NCI-H345 treated with DMSO at 0.1 percent for 48 hours (cell line): Measurements from ENCODE around the gene PSMA8.
"Not testable (repeated sequence)": the region's sequence is repeated elsewhere in the genome, so short reads cannot be mapped to it uniquely, and the experiment has no call there.

Experiments
- DNase-seq: peaks from one replicate; lab custom pipeline; 2025; ENCODE audit not compliant: unreplicated experiment; lab: John Stamatoyannopoulos, UW

Gene PSMA8

GRCh38 chr18:26230497-26230896 is 96.8 kb downstream of the PSMA8 start:
- DNase-seq: no peak

GRCh38 chr18:26233208-26233607 is 99.5 kb downstream of the PSMA8 start:
- DNase-seq: no peak

- not testable (repeated sequence) for DNase-seq
Observed at GRCh38 chr18:26237363-26237762, 103.7 kb downstream of the PSMA8 start.

- not testable (repeated sequence) for DNase-seq
Observed at GRCh38 chr18:26238718-26239117, 105.0 kb downstream of the PSMA8 start.

GRCh38 chr18:26242392-26242791 is 108.7 kb downstream of the PSMA8 start:
- not testable (repeated sequence) for DNase-seq
